ENCODE results near the gene OR7C2. TPM values are rescaled to one million over a fixed set of nuclear protein-coding genes. Genes with fewer than 3 reads are reported as not detected.

OR7C2 gene
- total RNA-seq = not detected
- long read RNA-seq = 0 reads

DNA sequence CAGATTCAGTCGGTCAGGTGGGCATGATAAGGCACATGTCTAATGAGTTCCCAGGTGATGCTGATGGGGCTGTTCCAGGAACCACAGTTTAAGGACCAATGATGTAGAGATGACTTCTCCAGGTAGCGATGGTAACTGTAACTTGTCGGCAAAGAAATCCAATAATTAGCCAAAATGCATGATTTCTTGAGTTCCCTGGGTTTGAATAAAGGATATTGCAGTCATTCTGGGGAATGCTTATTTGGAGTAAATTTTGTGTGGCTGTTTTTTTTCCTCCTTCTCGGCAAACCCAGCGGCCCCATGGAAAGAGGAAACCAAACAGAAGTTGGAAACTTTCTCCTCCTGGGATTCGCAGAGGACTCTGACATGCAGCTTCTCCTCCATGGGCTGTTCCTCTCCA, at the start of gene OR7C2:
Gene OR7C2, plus strand, starts transcription at position 301 of the 400 bp plus-strand sequence. Its CDS starts 0 bp downstream, at position 301.
- intact Hi-C loops (cut with DNase I) = no loop called here
- Histone ChIP-seq H3K4me3 (no peak within 1 kb of the TSS), H3K9me3 (no peaks in the 10 kb centered on the region), H3K27ac (no peak within 1 kb of the TSS), H3K27me3 (no peaks in the 10 kb centered on the region), H3K4me1 (no peaks in the 10 kb centered on the region), H3K36me3 (no peaks in the 10 kb centered on the region)
- ATAC-seq (no peak), DNase-seq (no peak)
- 74% methylated on average over 3 of the region's 6 CpGs for WGBS (ENCODE audit: insufficient coverage, low coverage, low lambda C conversion rate, missing lambda C conversion rate)
- no peak for TF ChIP-seq POLR2A (IDR thresholded peaks at IDR 0.05)
- TF ChIP-seq, protein P1, sequence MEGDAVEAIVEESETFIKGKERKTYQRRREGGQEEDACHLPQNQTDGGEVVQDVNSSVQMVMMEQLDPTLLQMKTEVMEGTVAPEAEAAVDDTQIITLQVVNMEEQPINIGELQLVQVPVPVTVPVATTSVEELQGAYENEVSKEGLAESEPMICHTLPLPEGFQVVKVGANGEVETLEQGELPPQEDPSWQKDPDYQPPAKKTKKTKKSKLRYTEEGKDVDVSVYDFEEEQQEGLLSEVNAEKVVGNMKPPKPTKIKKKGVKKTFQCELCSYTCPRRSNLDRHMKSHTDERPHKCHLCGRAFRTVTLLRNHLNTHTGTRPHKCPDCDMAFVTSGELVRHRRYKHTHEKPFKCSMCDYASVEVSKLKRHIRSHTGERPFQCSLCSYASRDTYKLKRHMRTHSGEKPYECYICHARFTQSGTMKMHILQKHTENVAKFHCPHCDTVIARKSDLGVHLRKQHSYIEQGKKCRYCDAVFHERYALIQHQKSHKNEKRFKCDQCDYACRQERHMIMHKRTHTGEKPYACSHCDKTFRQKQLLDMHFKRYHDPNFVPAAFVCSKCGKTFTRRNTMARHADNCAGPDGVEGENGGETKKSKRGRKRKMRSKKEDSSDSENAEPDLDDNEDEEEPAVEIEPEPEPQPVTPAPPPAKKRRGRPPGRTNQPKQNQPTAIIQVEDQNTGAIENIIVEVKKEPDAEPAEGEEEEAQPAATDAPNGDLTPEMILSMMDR (IDR thresholded peaks at IDR 0.05) = no peak

DNA sequence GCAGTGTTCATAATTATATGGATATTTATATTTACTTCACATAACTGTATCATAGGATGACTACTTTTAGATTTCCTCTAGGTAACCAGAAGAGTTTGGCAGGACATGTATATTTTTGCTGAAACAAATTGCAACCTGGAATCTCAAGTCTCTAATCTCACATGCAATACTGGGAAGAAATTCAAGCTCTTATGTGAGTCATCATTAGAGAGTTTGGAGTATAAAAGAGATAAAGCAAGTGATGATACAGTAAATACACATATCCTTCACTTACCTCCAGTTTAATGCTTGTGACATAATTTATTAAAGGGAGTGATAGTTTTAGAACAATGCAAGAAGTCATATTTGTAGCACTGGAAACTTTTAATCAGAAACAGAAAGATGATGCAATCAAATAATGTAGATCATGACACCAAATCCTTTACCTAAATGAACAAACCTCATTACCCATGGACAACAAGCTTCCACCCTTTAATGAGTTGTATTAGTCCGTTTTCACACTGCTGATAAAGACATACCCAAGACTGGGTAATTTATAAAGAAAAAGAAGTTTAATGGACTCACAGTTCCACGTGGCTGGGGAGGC, 39.5 kb upstream of the OR7C2 start:
- 10% methylated on average over 2 of the region's 2 CpGs for WGBS (ENCODE audit: insufficient coverage, low coverage, low lambda C conversion rate, missing lambda C conversion rate)
- DNase-seq (no peak), ATAC-seq (no peak)
- Histone ChIP-seq H3K27me3 (no peaks in the 10 kb centered on the region), H3K27ac (no peak overlapping the region), H3K4me3 (no peak overlapping the region), H3K4me1 (no peaks in the 10 kb centered on the region), H3K9me3 (no peaks in the 10 kb centered on the region), H3K36me3 (no peaks in the 10 kb centered on the region)
- TF ChIP-seq, protein P1 (IDR thresholded peaks at IDR 0.05) = no peak
- TF ChIP-seq POLR2A (IDR thresholded peaks at IDR 0.05) = no peak
- intact Hi-C loops (cut with DNase I) = no loop called here

DNA sequence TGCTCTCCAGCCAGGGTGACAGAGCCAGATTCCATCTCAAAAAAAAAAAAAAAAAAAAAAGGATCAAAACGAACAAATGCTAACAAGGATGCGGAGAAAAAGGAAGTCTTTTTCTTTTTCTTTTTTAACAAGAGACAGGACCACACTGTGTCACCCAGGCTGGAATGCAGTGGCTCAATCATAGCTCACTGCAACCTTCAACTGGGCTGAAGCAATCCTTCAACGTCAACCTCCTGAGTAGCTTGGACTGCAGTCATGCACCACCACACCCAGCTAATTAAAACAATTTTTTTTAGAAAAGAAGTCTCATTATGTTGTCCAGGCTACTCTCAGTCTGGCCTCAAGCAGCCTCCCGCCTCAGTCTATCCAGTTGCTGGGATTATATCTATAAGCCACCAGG, 34.6 kb upstream of the OR7C2 start:
- Histone ChIP-seq H3K4me1 (no peaks in the 10 kb centered on the region), H3K27ac (no peak overlapping the region), H3K27me3 (no peaks in the 10 kb centered on the region), H3K36me3 (no peaks in the 10 kb centered on the region), H3K4me3 (no peak overlapping the region), H3K9me3 (no peaks in the 10 kb centered on the region)
- intact Hi-C loops (cut with DNase I) = no loop called here
- DNase-seq (no peak), ATAC-seq (no peak)
- no peak for TF ChIP-seq POLR2A (IDR thresholded peaks at IDR 0.05)
- TF ChIP-seq, protein P1 (IDR thresholded peaks at IDR 0.05) = no peak
- 52% methylated on average over 4 of the region's 4 CpGs for WGBS (ENCODE audit: insufficient coverage, low coverage, low lambda C conversion rate, missing lambda C conversion rate)

DNA sequence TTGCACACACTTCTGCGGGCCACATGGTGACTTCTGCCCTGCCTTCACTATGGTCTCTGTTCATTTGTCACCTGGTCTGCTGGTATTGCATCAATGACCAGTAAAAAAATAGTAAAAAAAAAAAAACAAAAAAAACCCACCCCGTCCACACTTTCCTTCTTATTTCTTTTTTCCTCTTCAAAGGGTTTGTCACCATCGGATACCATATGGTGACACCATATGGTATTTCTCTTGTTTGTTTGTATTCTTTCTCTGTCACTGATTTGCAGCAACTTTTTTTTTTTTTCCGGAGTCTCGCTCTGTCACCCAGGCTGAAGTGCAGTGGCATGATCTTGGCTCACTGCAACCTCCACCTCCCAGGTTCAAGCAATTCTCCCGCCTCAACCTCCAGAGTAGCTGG, 26.2 kb upstream of the OR7C2 start:
- no peak for ATAC-seq

More for the DNA sequence above, 26.2 kb upstream of the OR7C2 start:
- Histone ChIP-seq H3K4me3 (no peak overlapping the region), H3K27me3 (no peaks in the 10 kb centered on the region), H3K4me1 (no peaks in the 10 kb centered on the region), H3K9me3 (no peaks in the 10 kb centered on the region), H3K27ac (no peak overlapping the region), H3K36me3 (no peaks in the 10 kb centered on the region)
- TF ChIP-seq, protein P1 (IDR thresholded peaks at IDR 0.05) = no peak
- TF ChIP-seq POLR2A (IDR thresholded peaks at IDR 0.05) = no peak
- 59% methylated on average over 6 of the region's 6 CpGs for WGBS (ENCODE audit: insufficient coverage, low coverage, low lambda C conversion rate, missing lambda C conversion rate)
- intact Hi-C loops (cut with DNase I) = no loop called here
- no peak for DNase-seq
